ENCODE data around the gene OXER1. TPM values are rescaled to one million over a fixed set of nuclear protein-coding genes. Genes with fewer than 3 reads are reported as not detected.

The OXER1 gene
- total and polyA plus RNA-seq, 12 donors: 0.16 to 11.2 (median 1.5) TPM; not detected in 1

DNA sequence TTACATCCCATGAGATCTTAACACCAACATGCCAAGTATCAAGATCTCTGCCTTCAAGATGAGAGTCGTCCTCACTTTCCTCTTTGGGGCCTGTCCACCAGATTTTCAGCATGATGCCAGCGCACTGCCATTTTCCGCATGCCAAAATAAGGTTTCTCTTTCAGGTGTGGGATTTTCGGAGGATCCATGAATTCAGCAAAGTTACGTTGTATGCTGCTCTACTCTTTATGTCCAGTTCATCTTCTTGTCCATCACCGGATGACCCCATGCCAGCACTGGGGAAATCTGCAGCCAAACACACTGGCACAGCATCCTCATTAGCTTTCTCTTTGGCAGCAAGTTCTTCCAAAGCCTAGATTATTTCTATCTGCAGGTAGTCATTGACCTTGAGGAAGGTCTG, 33.3 kb upstream of the OXER1 start:
- no peak for DNase-seq
- peaks cover 0 to 3% of the 10 kb centered on the region in 2 donors for H3K4me1 ChIP-seq (replicated peaks in 1 of 2)
- no peak overlapping the region for H3K27ac ChIP-seq
- H3K27me3 ChIP-seq: no peaks in the 10 kb centered on the region
- H3K4me3 ChIP-seq: no peak overlapping the region
- TF ChIP-seq CTCF (IDR thresholded peaks at IDR 0.05) (no peak), POLR2A (IDR thresholded peaks at IDR 0.05) (no peak)
- intact Hi-C loops (cut with DNase I): no loop called here
- WGBS, 4 donors: 77 to 92% (median 84%) methylated on average over 6 of the region's 6 CpGs
- H3K9me3 ChIP-seq (replicated peaks in 1 of 3): no peaks in the 10 kb centered on the region
- no peaks in the 10 kb centered on the region for H3K36me3 ChIP-seq (replicated peaks in 1 of 2)

- H3K4me3 ChIP-seq: no peak overlapping the region
- no peaks in the 10 kb centered on the region for H3K9me3 ChIP-seq (replicated peaks in 1 of 3)
- intact Hi-C loops (cut with DNase I): no loop called here
- H3K27me3 ChIP-seq: no peaks in the 10 kb centered on the region
- no peaks in the 10 kb centered on the region for H3K36me3 ChIP-seq (replicated peaks in 1 of 2)
- TF ChIP-seq CTCF (IDR thresholded peaks at IDR 0.05) (no peak), POLR2A (IDR thresholded peaks at IDR 0.05) (no peak)
- DNase-seq: no peak
- WGBS, 4 donors: 75 to 86% (median 80%) methylated on average over 7 of the region's 7 CpGs
- no peak overlapping the region for H3K27ac ChIP-seq
- peaks cover 0 to 3% of the 10 kb centered on the region in 2 donors for H3K4me1 ChIP-seq (replicated peaks in 1 of 2)
These were observed 32.7 kb upstream of the OXER1 start for GRCh38 chr2:42796427-42797248.

DNA sequence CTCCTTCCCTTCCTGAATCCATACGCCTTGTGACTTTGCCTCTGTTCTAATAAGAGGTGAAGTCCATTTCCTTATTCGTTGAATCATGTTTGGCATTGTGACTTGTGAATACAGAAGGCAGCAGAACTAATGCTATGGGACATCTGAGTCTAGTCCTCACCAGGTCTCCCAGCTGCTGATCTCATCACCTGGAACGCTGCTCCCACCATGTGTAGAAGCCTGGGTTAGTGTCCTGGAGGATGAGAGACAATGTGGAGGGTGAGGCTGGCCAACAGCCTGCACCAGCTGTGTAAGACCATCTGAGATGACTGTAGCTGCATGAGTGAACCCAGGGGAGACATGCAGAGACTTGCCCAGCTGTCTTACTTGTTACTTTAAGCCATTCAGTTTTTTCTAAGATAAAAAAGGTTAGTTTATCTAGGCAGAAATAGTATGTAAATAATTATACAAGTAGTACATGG, 31.9 kb upstream of the OXER1 start:
- Histone ChIP-seq H3K27me3 (no peaks in the 10 kb centered on the region), H3K4me1 (replicated peaks in 1 of 2) (peaks cover 0 to 3% of the 10 kb centered on the region in 2 donors), H3K9me3 (replicated peaks in 1 of 3) (no peaks in the 10 kb centered on the region), H3K27ac (no peak overlapping the region), H3K4me3 (no peak overlapping the region), H3K36me3 (replicated peaks in 1 of 2) (no peaks in the 10 kb centered on the region)
- DNase-seq: no peak
- TF ChIP-seq POLR2A (IDR thresholded peaks at IDR 0.05) (no peak), CTCF (IDR thresholded peaks at IDR 0.05) (no peak)
- WGBS, 4 donors: 54 to 76% (median 67%) methylated on average over 3 of the region's 3 CpGs
- intact Hi-C loops (cut with DNase I): no loop called here

DNA sequence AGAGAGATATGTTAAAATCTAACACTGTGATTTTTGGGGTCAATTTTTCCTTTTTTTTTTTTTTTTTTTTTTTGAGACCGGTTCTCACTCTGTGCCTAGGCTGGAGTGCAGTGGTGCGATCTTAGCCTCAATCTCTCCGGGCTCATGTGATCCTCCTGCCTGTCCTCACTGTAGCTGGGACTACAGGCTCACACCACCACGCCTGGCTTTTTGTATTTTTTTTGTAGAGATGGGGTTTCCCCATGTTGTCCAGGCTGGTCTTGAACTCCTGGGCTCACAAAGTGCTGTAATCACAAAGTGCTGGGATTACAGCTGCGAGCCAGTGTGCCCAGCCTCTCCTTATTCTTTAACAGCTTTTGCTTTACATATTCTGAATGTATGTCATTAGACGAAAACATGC, 31.3 kb upstream of the OXER1 start:
- Histone ChIP-seq H3K4me3 (no peak overlapping the region), H3K4me1 (replicated peaks in 1 of 2) (peaks cover 0 to 3% of the 10 kb centered on the region in 2 donors), H3K27ac (no peak overlapping the region), H3K9me3 (replicated peaks in 1 of 3) (no peaks in the 10 kb centered on the region), H3K36me3 (replicated peaks in 1 of 2) (no peaks in the 10 kb centered on the region), H3K27me3 (no peaks in the 10 kb centered on the region)
- 85 to 99% (median 93%) methylated on average over 6 of the region's 6 CpGs for WGBS, 4 donors
- intact Hi-C loops (cut with DNase I): no loop called here
- no peak for DNase-seq
- TF ChIP-seq POLR2A (IDR thresholded peaks at IDR 0.05) (no peak), CTCF (IDR thresholded peaks at IDR 0.05) (no peak)
